MM.1S (cell line): Measurements from ENCODE around the gene DCTN2.
"Not testable (repeated sequence)": the region's sequence is repeated elsewhere in the genome, so short reads cannot be mapped to it uniquely, and the experiment has no call there.

Source experiments
- CTCF ChIP-seq: fragments of 300-600 bp; sonication (generic); IDR thresholded peaks from 2 replicates; pipeline ENCODE4 v1.5.1; 2016; ENCODE audit warnings: antibody characterized with exemption, low read length, mixed read lengths
- EZH2phosphoT487 ChIP-seq: fragments of 300-600 bp; sonication (generic); IDR thresholded peaks from 2 replicates; pipeline ENCODE4 v1.6.1; 2018; ENCODE audit warnings: antibody characterized with exemption, low read length

GRCh38 chr12:57513677-57514076 is 33.3 kb downstream of the DCTN2 start:
- not testable (repeated sequence) for TF ChIP-seq EZH2phosphoT487, CTCF
